Measurements from ENCODE around the gene SPSB1. TPM values are rescaled to one million over a fixed set of nuclear protein-coding genes. Genes with fewer than 3 reads are reported as not detected.

The SPSB1 gene
- total RNA-seq, 2 experiments from 2014 or later = 11.0 to 12.5 TPM

DNA sequence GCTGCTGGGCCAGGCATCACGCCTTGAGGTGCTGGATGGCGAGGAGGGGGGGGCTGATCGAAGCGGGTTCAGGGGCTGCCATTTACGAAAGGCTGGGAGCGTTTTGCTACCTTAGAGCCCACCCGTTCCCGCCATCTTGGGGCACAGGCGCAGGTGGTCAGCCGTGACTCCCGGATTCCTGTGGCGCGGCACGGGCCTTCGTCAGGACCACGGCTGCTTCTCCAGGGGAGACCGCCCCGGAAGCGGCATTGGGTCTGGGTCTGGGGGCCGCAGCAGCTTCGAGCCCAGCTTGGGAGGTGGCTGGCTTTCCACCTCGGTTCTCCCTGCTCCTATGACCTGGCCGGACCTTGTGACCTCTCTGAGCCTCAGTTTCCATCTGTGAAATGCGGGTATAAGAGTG lies 23.8 kb downstream of the SPSB1 start:
- Mint-ChIP-seq H3K36me3 (no peaks in the 10 kb centered on the region), H3K4me3 (no peak overlapping the region), H3K27ac (no peak overlapping the region), H3K9me3 (no peaks in the 10 kb centered on the region), H3K4me1 (ENCODE audit: low read depth) (peaks cover 38% of the 10 kb centered on the region), H3K27me3 (no peaks in the 10 kb centered on the region)
- ChIA-PET CTCF (interaction anchor here (0.6 kb wide), 1 partner anchor 42 kb away, joined by 3 read pairs; no protein-coding TSS in a partner anchor), POLR2A (no interaction called here)
- no peak for DNase-seq
- intact Hi-C loops (cut with micrococcal nuclease) = loop anchor here (5.0 kb wide), 2 partner anchors 39 to 221 kb away; partner anchors contain the start of gene SLC25A33

DNA sequence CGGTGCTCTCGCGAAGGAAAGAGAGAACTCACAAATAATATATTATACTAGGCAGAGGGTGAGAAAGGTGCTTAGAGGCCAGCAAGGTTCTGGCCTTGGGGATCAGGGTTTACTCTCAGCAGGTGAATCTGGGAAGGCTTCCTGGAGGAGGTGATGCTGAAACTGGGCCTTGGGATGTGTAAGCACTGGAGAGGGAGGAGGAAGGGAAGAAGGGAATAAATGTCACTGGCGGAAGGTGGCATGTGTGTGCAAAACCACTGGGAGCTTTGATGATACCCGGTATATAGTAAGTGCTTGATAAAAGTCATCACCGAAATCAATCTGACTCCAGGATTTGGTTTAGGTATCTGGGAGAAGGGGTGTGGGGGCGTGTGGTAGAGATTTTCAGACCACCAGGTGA lies 24.4 kb downstream of the SPSB1 start:
- H3K4me1 Mint-ChIP-seq (ENCODE audit: low read depth) = peaks cover 38% of the 10 kb centered on the region
- H3K9me3 Mint-ChIP-seq = no peaks in the 10 kb centered on the region
- no peaks in the 10 kb centered on the region for H3K27me3 Mint-ChIP-seq
- POLR2A ChIA-PET = no interaction called here
- no peak overlapping the region for H3K4me3 Mint-ChIP-seq
- CTCF ChIA-PET = interaction anchor here (0.6 to 0.8 kb wide), 2 partner anchors 28 to 43 kb away, joined by 3 read pairs; no protein-coding TSS in a partner anchor
- H3K27ac Mint-ChIP-seq = no peak overlapping the region
- H3K36me3 Mint-ChIP-seq = no peaks in the 10 kb centered on the region
- no peak for DNase-seq
- intact Hi-C loops (cut with micrococcal nuclease) = loop anchor here (5.0 kb wide), 2 partner anchors 40 to 220 kb away; partner anchors contain the start of gene SLC25A33

DNA sequence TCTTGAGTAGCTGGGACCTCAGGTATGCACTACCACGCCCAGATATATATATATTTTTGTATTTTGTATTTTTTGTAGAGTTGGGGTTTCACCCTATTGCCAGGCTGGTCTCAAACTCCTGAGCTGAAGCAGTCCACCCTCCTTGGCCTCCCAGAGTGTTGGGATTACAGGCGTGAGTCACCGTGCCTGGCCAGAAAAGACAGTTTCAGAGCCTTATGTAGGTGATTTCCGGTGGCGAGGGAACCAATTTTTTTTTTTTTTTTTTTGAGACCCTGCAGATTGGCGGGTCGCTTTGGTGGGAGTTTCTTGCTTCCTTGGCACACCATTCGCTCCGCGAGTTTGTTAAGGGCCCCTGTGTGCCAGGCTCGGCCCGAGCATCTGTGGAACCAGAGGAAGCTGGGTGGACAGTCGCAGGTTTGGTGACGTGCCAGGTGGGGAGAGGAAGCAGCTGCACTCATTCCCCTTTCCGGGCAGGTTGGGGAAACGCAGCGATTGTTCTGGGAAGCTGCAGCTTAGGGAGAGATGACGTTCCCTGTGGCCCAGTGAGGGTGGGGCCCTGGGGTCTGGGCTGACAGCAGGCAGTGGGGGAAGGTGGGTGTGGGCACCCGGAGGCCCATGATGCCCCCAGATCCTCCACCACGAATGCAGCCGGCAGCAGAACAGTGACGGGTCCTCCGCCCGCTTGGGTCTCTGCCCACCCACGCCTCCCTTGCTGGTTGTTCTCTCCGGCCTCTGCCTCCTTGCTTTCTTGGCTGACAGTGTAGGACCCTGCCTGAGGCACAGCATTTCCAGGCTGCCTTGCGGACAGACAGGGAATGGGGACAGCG lies 25.1 kb downstream of the SPSB1 start:
- no peaks in the 10 kb centered on the region for H3K36me3 Mint-ChIP-seq
- POLR2A ChIA-PET = interaction anchor here (0.6 to 0.7 kb wide), 2 partner anchors 27 to 270 kb away, joined by 3 to 4 read pairs; no protein-coding TSS in a partner anchor
- H3K27me3 Mint-ChIP-seq = no peaks in the 10 kb centered on the region
- H3K4me3 Mint-ChIP-seq = no peak overlapping the region
- CTCF ChIA-PET = interaction anchor here (0.8 kb wide), 1 partner anchor 29 kb away, joined by 3 read pairs; no protein-coding TSS in a partner anchor
- H3K27ac Mint-ChIP-seq = no peak overlapping the region
- peak; percentile 44 for DNase-seq
- H3K4me1 Mint-ChIP-seq (ENCODE audit: low read depth) = peaks cover 38% of the 10 kb centered on the region
- intact Hi-C loops (cut with micrococcal nuclease) = loop anchor here (5.0 kb wide), 2 partner anchors 41 to 219 kb away; partner anchors contain the start of gene SLC25A33
- no peaks in the 10 kb centered on the region for H3K9me3 Mint-ChIP-seq

DNA sequence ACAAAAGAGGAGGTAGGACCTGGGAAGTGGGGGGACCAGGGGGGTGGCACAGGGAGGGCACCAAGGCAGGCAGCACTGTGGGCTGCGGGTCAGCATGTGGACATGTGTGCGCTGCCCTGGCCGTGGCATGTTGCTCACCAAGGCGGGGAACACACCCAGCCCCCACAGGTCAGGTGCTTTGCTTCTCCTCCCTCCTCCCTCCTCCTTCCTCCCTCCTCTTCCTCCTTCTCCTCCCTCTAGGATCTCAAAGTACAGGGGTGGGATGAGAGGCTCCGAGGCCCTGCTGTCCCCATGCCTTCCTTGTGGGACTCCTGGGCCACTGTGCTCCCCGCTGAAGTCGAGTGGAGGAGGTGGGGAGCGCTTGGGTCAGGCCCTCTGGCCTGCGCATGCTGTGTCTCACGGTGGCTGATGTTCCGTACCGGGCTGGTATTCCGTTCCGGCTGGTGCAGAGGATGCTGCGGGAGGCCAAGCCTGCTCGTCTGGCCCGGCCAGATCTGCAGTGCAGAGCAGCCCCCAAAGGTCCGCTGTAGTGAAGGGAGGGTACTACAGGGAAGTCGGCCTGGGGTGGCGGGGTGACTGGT lies 26.6 kb downstream of the SPSB1 start:
- H3K27ac Mint-ChIP-seq = no peak overlapping the region
- peaks cover 34% of the 10 kb centered on the region for H3K4me1 Mint-ChIP-seq (ENCODE audit: low read depth)
- POLR2A ChIA-PET = no interaction called here
- intact Hi-C loops (cut with micrococcal nuclease) = loop anchor here (5.0 kb wide), 2 partner anchors 42 to 218 kb away; partner anchors contain the start of gene SLC25A33
- DNase-seq = no peak
- H3K36me3 Mint-ChIP-seq = no peaks in the 10 kb centered on the region
- H3K4me3 Mint-ChIP-seq = no peak overlapping the region
- CTCF ChIA-PET = no interaction called here
- no peaks in the 10 kb centered on the region for H3K27me3 Mint-ChIP-seq
- H3K9me3 Mint-ChIP-seq = no peaks in the 10 kb centered on the region

DNA sequence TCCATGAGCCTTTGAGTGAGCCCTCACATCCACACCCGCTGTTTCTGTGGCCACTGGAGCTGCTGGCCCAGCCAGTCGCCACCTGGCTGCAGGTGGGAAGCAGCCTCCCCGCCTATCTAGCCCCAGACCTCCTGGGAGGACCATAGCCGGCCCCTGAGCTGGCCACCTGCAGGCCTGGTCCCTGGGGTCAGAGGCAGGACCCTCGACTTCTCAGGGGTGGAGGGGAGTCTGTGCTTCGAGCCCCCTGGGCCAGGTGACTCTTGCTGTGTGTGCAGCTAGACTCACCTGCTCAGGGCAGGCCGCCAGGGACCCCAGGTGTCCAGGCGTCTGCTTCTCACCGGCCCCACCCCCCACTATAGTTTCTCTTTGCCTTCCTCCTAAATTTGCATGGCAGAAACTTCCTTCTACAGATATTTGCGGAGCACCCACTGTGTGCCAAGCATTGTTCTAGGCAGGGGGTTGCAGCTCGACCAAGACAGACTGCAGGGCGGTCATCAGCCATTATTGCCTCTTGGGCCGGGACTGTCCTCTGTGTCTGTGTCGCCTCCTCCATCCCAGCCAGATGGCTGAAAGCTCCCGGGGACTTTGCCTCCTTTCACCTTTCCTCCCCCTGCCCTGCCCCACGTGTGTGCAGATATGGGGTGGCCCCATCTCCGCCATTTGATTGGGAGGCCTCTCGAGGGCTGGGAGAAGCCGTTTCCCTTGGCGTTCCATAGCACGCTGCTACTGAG lies 27.3 kb downstream of the SPSB1 start:
- intact Hi-C loops (cut with micrococcal nuclease) = loop anchor here (5.0 kb wide), 2 partner anchors 43 to 217 kb away; partner anchors contain the start of gene SLC25A33
- peaks cover 28% of the 10 kb centered on the region for H3K4me1 Mint-ChIP-seq (ENCODE audit: low read depth)
- no peak for DNase-seq
- no peak overlapping the region for H3K27ac Mint-ChIP-seq
- no peak overlapping the region for H3K4me3 Mint-ChIP-seq
- H3K9me3 Mint-ChIP-seq = no peaks in the 10 kb centered on the region
- no peaks in the 10 kb centered on the region for H3K36me3 Mint-ChIP-seq
- ChIA-PET CTCF (no interaction called here), POLR2A (no interaction called here)
- H3K27me3 Mint-ChIP-seq = no peaks in the 10 kb centered on the region

DNA sequence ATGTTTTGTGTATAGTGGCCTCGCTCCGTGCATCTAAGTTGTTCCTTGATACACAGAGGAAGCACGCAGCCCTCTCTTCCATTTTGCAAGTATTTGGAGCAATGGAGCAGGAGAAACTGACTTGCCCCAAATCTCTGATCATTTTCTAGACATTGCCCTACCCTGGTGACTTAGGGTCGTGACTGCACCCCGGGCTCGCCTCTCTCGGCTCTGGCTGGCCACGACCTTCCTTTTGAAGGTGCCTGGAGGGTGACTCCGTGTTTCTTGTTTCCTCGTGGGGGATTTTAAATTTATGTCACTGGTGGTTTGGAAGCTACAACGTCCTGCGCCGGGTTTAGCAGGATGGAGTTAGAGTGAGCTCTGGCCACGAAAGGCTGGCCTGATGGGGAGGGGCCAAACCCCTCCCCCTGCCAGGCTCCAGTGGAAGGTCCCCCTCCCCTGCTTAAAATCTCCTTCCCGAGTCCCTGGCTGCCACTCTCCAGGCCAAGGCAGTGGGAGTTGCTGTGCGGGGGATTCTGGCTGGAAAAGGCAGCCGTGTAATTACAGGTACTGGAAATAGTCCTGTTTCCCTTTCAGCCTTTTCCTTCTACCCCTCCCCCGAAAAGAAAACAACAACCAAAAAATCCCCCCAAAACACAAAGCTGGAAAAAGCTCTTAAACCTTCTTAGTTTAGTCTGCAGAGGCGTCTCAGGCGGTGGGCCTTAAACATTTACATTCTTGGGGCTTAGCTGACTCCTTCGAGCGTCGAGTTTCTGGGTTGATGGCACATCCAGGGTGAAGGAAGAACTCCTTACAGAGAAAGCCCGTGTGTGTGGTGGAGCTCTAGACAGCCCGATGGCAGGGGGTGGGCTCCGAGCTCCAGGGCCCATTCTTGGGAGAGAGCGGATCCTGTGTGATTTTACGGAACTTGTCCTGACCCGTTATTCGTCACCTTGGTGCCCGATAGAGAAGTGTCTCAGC lies 28.1 kb downstream of the SPSB1 start:
- ChIA-PET POLR2A (no interaction called here), CTCF (interaction anchor here (0.7 to 1.1 kb wide), 2 partner anchors 170 to 179 kb away, joined by 3 to 6 read pairs; no protein-coding TSS in a partner anchor)
- Mint-ChIP-seq H3K4me3 (no peak overlapping the region), H3K9me3 (no peaks in the 10 kb centered on the region), H3K36me3 (no peaks in the 10 kb centered on the region), H3K27ac (no peak overlapping the region), H3K27me3 (no peaks in the 10 kb centered on the region), H3K4me1 (ENCODE audit: low read depth) (peaks cover 19% of the 10 kb centered on the region)
- DNase-seq = no peak
- intact Hi-C loops (cut with micrococcal nuclease) = no loop called here

DNA sequence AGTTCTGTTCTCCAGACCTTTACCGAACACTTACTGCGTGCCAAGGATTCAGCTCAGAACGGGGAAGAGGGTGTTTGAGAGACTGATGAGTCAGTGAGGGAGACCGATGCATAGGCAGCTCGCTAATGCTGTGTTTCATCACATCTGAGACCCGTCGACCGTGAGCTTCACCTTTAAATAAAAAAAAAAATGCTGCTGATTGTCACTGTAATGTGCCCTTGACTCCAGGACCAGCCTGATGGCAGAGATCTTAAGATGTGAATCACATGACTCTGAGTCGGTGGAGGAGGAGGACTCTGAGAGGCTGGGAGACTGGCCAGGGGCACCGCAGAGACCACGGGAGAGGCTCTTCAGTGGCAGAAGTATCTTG lies 28.8 kb downstream of the SPSB1 start:
- Mint-ChIP-seq H3K4me1 (ENCODE audit: low read depth) (peaks cover 13% of the 10 kb centered on the region), H3K9me3 (no peaks in the 10 kb centered on the region), H3K27ac (no peak overlapping the region), H3K27me3 (no peaks in the 10 kb centered on the region), H3K36me3 (no peaks in the 10 kb centered on the region), H3K4me3 (no peak overlapping the region)
- ChIA-PET CTCF (interaction anchor here (0.7 to 1.1 kb wide), 2 partner anchors 169 to 180 kb away, joined by 3 to 6 read pairs; no protein-coding TSS in a partner anchor), POLR2A (no interaction called here)
- intact Hi-C loops (cut with micrococcal nuclease) = no loop called here
- no peak for DNase-seq

DNA sequence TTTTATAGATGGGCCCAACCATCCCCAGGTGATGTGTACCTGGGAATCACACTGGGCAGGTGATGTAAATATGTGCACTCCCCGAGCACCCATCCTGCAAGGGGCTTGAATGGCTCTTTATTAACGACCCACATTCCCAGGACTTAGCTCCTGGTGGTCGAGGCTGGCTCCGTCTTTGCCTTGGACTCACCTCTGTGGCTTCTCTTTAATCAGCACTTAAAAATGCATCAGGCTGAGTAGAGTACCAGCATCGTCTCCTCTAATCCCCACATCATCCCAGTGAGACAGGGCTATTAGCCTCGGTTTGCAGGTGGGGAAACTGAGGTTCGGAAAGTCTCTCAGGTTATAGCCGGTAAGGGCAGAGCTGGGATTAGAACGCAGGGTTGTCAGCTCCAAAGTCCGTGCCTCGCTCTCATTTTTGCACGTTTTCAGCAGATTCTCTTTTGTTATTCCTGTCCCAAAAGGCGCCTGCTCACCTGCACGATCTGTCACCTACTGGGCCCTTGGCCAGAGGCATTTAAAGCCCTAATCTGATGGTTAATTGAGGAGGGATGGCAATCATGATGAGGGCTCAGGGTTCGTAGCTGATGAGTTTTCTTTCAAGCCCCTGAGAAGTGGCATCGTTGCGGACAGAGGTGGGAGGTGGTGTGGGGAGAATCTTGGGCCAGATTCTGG lies 29.4 kb downstream of the SPSB1 start:
- no peak for DNase-seq
- no peaks in the 10 kb centered on the region for H3K9me3 Mint-ChIP-seq
- no peak overlapping the region for H3K27ac Mint-ChIP-seq
- POLR2A ChIA-PET = no interaction called here
- no peaks in the 10 kb centered on the region for H3K36me3 Mint-ChIP-seq
- no peaks in the 10 kb centered on the region for H3K27me3 Mint-ChIP-seq
- intact Hi-C loops (cut with micrococcal nuclease) = no loop called here
- CTCF ChIA-PET = interaction anchor here (1.1 kb wide), 1 partner anchor 169 kb away, joined by 3 read pairs; no protein-coding TSS in a partner anchor
- no peak overlapping the region for H3K4me3 Mint-ChIP-seq
- H3K4me1 Mint-ChIP-seq (ENCODE audit: low read depth) = peaks cover 7% of the 10 kb centered on the region

DNA sequence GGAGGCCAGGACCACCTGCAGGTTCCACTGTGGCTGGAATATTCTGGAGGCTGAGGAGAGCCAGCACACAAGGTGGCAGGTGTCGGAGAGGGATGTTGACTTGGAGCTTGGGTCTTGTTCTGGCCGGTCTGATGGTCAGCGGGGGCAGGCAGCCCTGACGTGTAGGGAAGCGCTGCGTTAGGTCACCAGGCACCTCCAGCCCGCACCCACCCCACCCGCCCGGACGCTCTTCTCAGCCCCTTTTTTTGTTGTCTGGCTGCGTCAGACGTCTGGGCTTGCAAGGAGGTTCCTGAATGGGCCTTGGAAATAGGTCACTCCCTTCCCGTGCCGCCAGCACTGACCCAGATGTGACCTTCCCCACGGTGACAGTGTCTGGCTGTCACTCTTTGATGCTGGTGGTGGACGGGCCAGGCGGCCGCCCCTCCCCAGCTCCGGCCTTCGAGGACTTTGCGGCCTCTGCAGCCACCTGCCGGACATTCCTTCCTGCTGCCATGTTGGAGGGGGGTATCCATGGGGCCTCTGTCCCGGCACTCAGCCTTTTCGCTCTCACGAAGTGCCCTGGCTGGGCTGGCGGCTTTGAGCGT lies 30.1 kb downstream of the SPSB1 start:
- no peak for DNase-seq
- Mint-ChIP-seq H3K27ac (no peak overlapping the region), H3K4me3 (no peak overlapping the region), H3K9me3 (no peaks in the 10 kb centered on the region), H3K4me1 (ENCODE audit: low read depth) (peaks cover 2% of the 10 kb centered on the region), H3K27me3 (no peaks in the 10 kb centered on the region), H3K36me3 (no peaks in the 10 kb centered on the region)
- intact Hi-C loops (cut with micrococcal nuclease) = no loop called here
- CTCF ChIA-PET = no interaction called here
- POLR2A ChIA-PET = no interaction called here

DNA sequence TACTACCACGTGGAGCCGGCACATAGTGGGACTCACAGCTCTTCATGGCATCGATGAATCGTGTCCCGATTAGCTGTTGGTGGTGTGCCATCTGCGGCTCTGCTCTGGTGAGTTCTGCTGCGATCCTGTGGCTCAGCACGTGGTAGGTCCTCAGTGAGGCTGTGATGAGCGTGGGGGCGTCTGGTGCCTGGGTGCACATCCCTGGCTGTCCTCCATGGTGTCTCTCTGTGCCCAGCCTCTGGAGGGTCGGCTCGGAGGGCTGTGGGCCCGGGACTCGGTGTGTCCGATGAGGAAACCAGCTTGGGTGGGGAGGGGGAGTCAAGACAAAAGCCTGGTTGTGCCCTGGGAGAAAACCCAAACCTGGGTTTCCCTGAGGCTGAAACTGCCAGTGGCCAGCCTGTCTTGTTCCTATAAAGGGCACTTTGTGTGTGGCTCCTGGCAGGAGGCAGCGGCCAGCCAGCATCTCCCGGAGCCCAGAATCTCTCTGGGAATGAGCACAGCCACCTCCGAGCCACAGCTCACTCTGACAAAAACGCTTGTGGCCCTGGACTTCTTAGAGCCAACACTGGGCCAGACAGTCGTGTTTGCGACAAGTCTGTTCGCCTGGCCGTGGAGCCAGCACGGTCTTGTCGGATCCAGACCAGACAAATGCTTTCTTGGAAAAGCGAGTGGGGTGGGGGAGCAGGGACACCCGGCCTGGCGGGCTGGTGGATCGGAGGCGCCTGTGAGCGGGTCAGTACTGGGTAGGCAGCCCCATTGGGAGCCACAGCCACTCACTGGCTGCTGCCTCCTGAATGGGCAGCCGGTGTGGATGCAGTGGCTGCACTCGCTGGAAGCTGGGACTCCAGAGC lies 31.8 kb downstream of the SPSB1 start:
- ChIA-PET CTCF (no interaction called here), POLR2A (no interaction called here)
- Mint-ChIP-seq H3K36me3 (no peaks in the 10 kb centered on the region), H3K27me3 (no peaks in the 10 kb centered on the region), H3K27ac (no peak overlapping the region), H3K4me3 (no peak overlapping the region), H3K4me1 (ENCODE audit: low read depth) (no peaks in the 10 kb centered on the region), H3K9me3 (no peaks in the 10 kb centered on the region)
- intact Hi-C loops (cut with micrococcal nuclease) = no loop called here
- no peak for DNase-seq
